ENCODE data around the gene SGCA. TPM values are rescaled to one million over a fixed set of nuclear protein-coding genes. Genes with fewer than 3 reads are reported as not detected.

The SGCA gene
- total and polyA plus RNA-seq, 2 of the 8 experiments (the other 6 are each of a cell fraction or from before 2014, with no cell fraction given) = 0.12 TPM; not detected in 1

DNA sequence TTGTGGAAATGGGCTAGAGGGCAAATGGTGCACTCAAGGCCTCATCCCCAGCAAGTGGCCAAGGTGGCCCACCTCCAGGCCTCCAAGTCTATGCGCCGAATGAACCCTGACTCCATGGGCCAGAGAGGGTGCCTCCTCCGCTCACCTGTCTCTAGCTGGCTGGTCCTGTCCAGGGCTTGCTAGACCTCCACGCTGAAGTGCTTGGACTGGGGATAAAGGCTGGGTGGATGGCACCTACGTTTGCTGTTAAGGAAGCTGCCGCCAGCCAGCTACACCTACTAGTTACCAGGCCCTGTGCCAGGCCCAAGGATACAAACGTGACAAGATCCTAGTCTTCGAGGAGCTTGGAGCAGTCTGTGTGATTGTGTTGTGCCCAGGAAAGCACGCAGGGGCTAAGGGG lies 739 bp upstream of the SGCA start:
- no peak overlapping the region for H2AFZ ChIP-seq (ENCODE audit: low read length)
- H3K9me3 ChIP-seq (ENCODE audit: insufficient read depth in 2 of 2, low read depth in 1 of 2, low read length in 1 of 2) = no peaks in the 10 kb centered on the region
- TF ChIP-seq CTBP2 (IDR thresholded peaks at IDR 0.05; ENCODE audit: borderline replicate concordance, insufficient read depth, insufficient read length, low read length) (no peak), HDAC2 (IDR thresholded peaks at IDR 0.05; ENCODE audit: borderline replicate concordance in 1 of 2, low read depth in 2 of 2, low read length in 2 of 2) (no peak), POLR2AphosphoS5 (IDR thresholded peaks at IDR 0.05; ENCODE audit: low read depth, low read length) (no peak), TAF1 (IDR thresholded peaks at IDR 0.05; ENCODE audit: low read depth, low read length) (no peak), TAF7 (optimal IDR thresholded peaks at IDR 0.05; ENCODE audit: borderline replicate concordance, low read depth, low read length) (no peak), CREB1 (IDR thresholded peaks at IDR 0.05) (no peak)
- peaks cover 12% of the 10 kb centered on the region for H3K23me2 ChIP-seq (ENCODE audit: low read depth, low read length)
- no peak overlapping the region for H3K56ac ChIP-seq (replicated peaks; ENCODE audit: insufficient read length, low read depth, low read length)
- no peak overlapping the region for H4K91ac ChIP-seq (replicated peaks; ENCODE audit: insufficient read length, low read length)
- no peaks in the 10 kb centered on the region for H3K79me1 ChIP-seq (ENCODE audit: low read depth, low read length)
- no peaks in the 10 kb centered on the region for H4K20me1 ChIP-seq (replicated peaks in 1 of 2; ENCODE audit: control insufficient read depth in 1 of 2, insufficient read depth in 2 of 2, low read length in 2 of 2)
- peaks cover 0 to 14% (median 12%) of the 10 kb centered on the region in 4 experiments; a peak in 5 of 7 replicates for H3K4me1 ChIP-seq (replicated peaks in 1 of 4; ENCODE audit: control insufficient read depth in 3 of 4, insufficient read depth in 4 of 4, low read length in 3 of 4)
- no peak overlapping the region for H3K4ac ChIP-seq (replicated peaks; ENCODE audit: insufficient read length, low read depth, low read length)
- no peak overlapping the region for H3K27ac ChIP-seq (ENCODE audit: low read depth, low read length)
- no peak overlapping the region for H3K9ac ChIP-seq (replicated peaks in 1 of 4; ENCODE audit: extremely low read depth in 1 of 4, low read depth in 3 of 4, low read length in 3 of 4)
- no peak overlapping the region for H4K5ac ChIP-seq (ENCODE audit: insufficient read length, low read depth, low read length)
- ChIA-PET POLR2A (ENCODE audit: partially characterized antibody) (interaction anchor here (1.1 to 1.5 kb wide), 2 partner anchors 44 to 138 kb away, joined by 3 to 4 read pairs; no protein-coding TSS in a partner anchor), CTCF (ENCODE audit: partially characterized antibody) (interaction anchor here (0.6 to 17.0 kb wide), 23 partner anchors 8 to 335 kb away, joined by 3 to 299 read pairs (median 5); partner anchors contain the start of gene COL1A1)
- no peak overlapping the region for H3K18ac ChIP-seq (ENCODE audit: extremely low read depth, low read length)
- H4K8ac ChIP-seq (ENCODE audit: extremely low read depth, insufficient read depth, low read length) = no peak overlapping the region
- H3K23ac ChIP-seq (ENCODE audit: insufficient read length) = no peak overlapping the region
- H2AK5ac ChIP-seq (ENCODE audit: low read depth, low read length) = no peak overlapping the region
- H3K36me3 ChIP-seq (ENCODE audit: control insufficient read depth in 2 of 4, insufficient read depth in 4 of 4, low read length in 3 of 4) = no peaks in the 10 kb centered on the region
- H2BK120ac ChIP-seq (replicated peaks; ENCODE audit: low read depth, low read length) = no peak overlapping the region
- H2BK20ac ChIP-seq (ENCODE audit: low read length) = no peak overlapping the region
- no peak overlapping the region for H2BK12ac ChIP-seq (ENCODE audit: low read depth, low read length)
- H3K4me3 ChIP-seq (ENCODE audit: extremely low read depth in 1 of 4, insufficient read depth in 2 of 4, low read depth in 3 of 4, low read length in 4 of 4) = no peak overlapping the region
- DNase-seq (ENCODE audit: low read depth in 1 of 2, low spot score in 2 of 2) = no peak
- H3K4me2 ChIP-seq (ENCODE audit: insufficient read depth in 1 of 2, low read depth in 2 of 2, low read length in 2 of 2) = no peak overlapping the region
- no peak overlapping the region for H2BK5ac ChIP-seq (ENCODE audit: low read depth, low read length)
- no peak overlapping the region for H2BK15ac ChIP-seq (ENCODE audit: low read length)
- no peaks in the 10 kb centered on the region for H3K79me2 ChIP-seq (ENCODE audit: control insufficient read depth in 1 of 2, insufficient read depth in 2 of 2, low read length in 2 of 2)
- no peak overlapping the region for H3K14ac ChIP-seq (ENCODE audit: insufficient read length)
- FAIRE-seq = no peak
- WGBS, 2 experiments (ENCODE audit: extremely low coverage in 1 of 2, insufficient coverage in 1 of 2, insufficient read length in 1 of 2, insufficient replicate concordance in 2 of 2, low coverage in 1 of 2, low lambda C conversion rate in 2 of 2, missing lambda C conversion rate in 1 of 2) = 89% methylated on average over 9 of the region's 9 CpGs; no CpG with 5 or more reads in 1 of the 2 experiments
- peaks cover 0 to 6% (median 0%) of the 10 kb centered on the region in 4 experiments; a peak in 2 of 7 replicates for H3K27me3 ChIP-seq (replicated peaks in 1 of 4; ENCODE audit: control insufficient read depth in 3 of 4, extremely low read depth in 1 of 4, insufficient read depth in 3 of 4, low read length in 3 of 4)
